ENCODE measurements around the gene N4BP2L2.
A peak's percentile ranks its signal among the peaks of the same experiment; 100 is the strongest.

Gene N4BP2L2

GRCh38 chr13:32530841-32531253 is 7.7 kb downstream of the N4BP2L2 start:
- peaks cover 9% of the 10 kb centered on the region for H3K4me1 ChIP-seq (ENCODE audit: control insufficient read depth, insufficient read depth, low read length)

GRCh38 chr13:32528358-32528757 is 10.2 kb downstream of the N4BP2L2 start:
- H3K4me1 ChIP-seq (ENCODE audit: control insufficient read depth, insufficient read depth, low read length): peaks cover 9% of the 10 kb centered on the region
- no peaks in the 10 kb centered on the region for H3K36me3 ChIP-seq (ENCODE audit: control insufficient read depth in 2 of 2, insufficient read depth in 2 of 2, low read length in 2 of 2)
- H3K9ac ChIP-seq (ENCODE audit: low read length in 2 of 2): no peak overlapping the region
- no peak overlapping the region for H3K27ac ChIP-seq (ENCODE audit: low read length)
- no peaks in the 10 kb centered on the region for H3K9me3 ChIP-seq (ENCODE audit: control insufficient read depth in 2 of 2, low read length in 2 of 2)
- H3K27me3 ChIP-seq (ENCODE audit: control insufficient read depth in 1 of 2, insufficient read depth in 2 of 2, low read length in 2 of 2): no peaks in the 10 kb centered on the region
- no peak overlapping the region for H3K4me3 ChIP-seq (ENCODE audit: low read length in 2 of 2)

More at GRCh38 chr13:32530841-32531253, 7.7 kb downstream of the N4BP2L2 start:
- H3K36me3 ChIP-seq (ENCODE audit: control insufficient read depth in 2 of 2, insufficient read depth in 2 of 2, low read length in 2 of 2): peaks cover 0 to 3% of the 10 kb centered on the region in 2 donors
- no peaks in the 10 kb centered on the region for H3K27me3 ChIP-seq (ENCODE audit: control insufficient read depth in 1 of 2, insufficient read depth in 2 of 2, low read length in 2 of 2)
- H3K9me3 ChIP-seq (ENCODE audit: control insufficient read depth in 2 of 2, low read length in 2 of 2): no peaks in the 10 kb centered on the region
- peak overlapping the region; percentile 10 to 15 for H3K4me3 ChIP-seq (ENCODE audit: low read length in 2 of 2)
- no peak overlapping the region for H3K27ac ChIP-seq (ENCODE audit: low read length)
- H3K9ac ChIP-seq (ENCODE audit: low read length in 2 of 2): no peak overlapping the region

GRCh38 chr13:32527151-32527550 is 11.4 kb downstream of the N4BP2L2 start:
- no peak overlapping the region for H3K27ac ChIP-seq (ENCODE audit: low read length)
- H3K4me1 ChIP-seq (ENCODE audit: control insufficient read depth, insufficient read depth, low read length): peaks cover 9% of the 10 kb centered on the region

GRCh38 chr13:32525766-32526165 is 12.8 kb downstream of the N4BP2L2 start:
- peaks cover under 1% of the 10 kb centered on the region for H3K4me1 ChIP-seq (ENCODE audit: control insufficient read depth, insufficient read depth, low read length)
- no peak overlapping the region for H3K4me3 ChIP-seq (ENCODE audit: low read length in 2 of 2)
- no peak overlapping the region for H3K9ac ChIP-seq (ENCODE audit: low read length in 2 of 2)
- H3K9me3 ChIP-seq (ENCODE audit: control insufficient read depth in 2 of 2, low read length in 2 of 2): no peaks in the 10 kb centered on the region
- H3K36me3 ChIP-seq (ENCODE audit: control insufficient read depth in 2 of 2, insufficient read depth in 2 of 2, low read length in 2 of 2): peaks cover 0 to 4% of the 10 kb centered on the region in 2 donors
- H3K27ac ChIP-seq (ENCODE audit: low read length): no peak overlapping the region
- H3K27me3 ChIP-seq (ENCODE audit: control insufficient read depth in 1 of 2, insufficient read depth in 2 of 2, low read length in 2 of 2): no peaks in the 10 kb centered on the region

More at GRCh38 chr13:32527151-32527550, 11.4 kb downstream of the N4BP2L2 start:
- Histone ChIP-seq H3K9ac (ENCODE audit: low read length in 2 of 2) (no peak overlapping the region), H3K4me3 (ENCODE audit: low read length in 2 of 2) (no peak overlapping the region), H3K9me3 (ENCODE audit: control insufficient read depth in 2 of 2, low read length in 2 of 2) (no peaks in the 10 kb centered on the region), H3K36me3 (ENCODE audit: control insufficient read depth in 2 of 2, insufficient read depth in 2 of 2, low read length in 2 of 2) (no peaks in the 10 kb centered on the region), H3K27me3 (ENCODE audit: control insufficient read depth in 1 of 2, insufficient read depth in 2 of 2, low read length in 2 of 2) (no peaks in the 10 kb centered on the region)

GRCh38 chr13:32515246-32515645 is 23.3 kb downstream of the N4BP2L2 start:
- Histone ChIP-seq H3K36me3 (ENCODE audit: control insufficient read depth in 2 of 2, insufficient read depth in 2 of 2, low read length in 2 of 2) (peaks cover 4 to 8% of the 10 kb centered on the region in 2 donors), H3K4me1 (ENCODE audit: control insufficient read depth, insufficient read depth, low read length) (no peaks in the 10 kb centered on the region), H3K9me3 (ENCODE audit: control insufficient read depth in 2 of 2, low read length in 2 of 2) (no peaks in the 10 kb centered on the region), H3K27ac (ENCODE audit: low read length) (no peak overlapping the region), H3K27me3 (ENCODE audit: control insufficient read depth in 1 of 2, insufficient read depth in 2 of 2, low read length in 2 of 2) (no peaks in the 10 kb centered on the region), H3K9ac (ENCODE audit: low read length in 2 of 2) (no peak overlapping the region), H3K4me3 (ENCODE audit: low read length in 2 of 2) (no peak overlapping the region)

- H3K36me3 ChIP-seq (ENCODE audit: control insufficient read depth in 2 of 2, insufficient read depth in 2 of 2, low read length in 2 of 2): peaks cover 2 to 6% of the 10 kb centered on the region in 2 donors
Observed at GRCh38 chr13:32511482-32511881, 27.1 kb downstream of the N4BP2L2 start.

GRCh38 chr13:32504876-32505275 is 33.7 kb downstream of the N4BP2L2 start:
- H3K4me3 ChIP-seq (ENCODE audit: low read length in 2 of 2): no peak overlapping the region
- H3K9me3 ChIP-seq (ENCODE audit: control insufficient read depth in 2 of 2, low read length in 2 of 2): no peaks in the 10 kb centered on the region
- H3K4me1 ChIP-seq (ENCODE audit: control insufficient read depth, insufficient read depth, low read length): no peaks in the 10 kb centered on the region
- H3K9ac ChIP-seq (ENCODE audit: low read length in 2 of 2): no peak overlapping the region
- no peaks in the 10 kb centered on the region for H3K27me3 ChIP-seq (ENCODE audit: control insufficient read depth in 1 of 2, insufficient read depth in 2 of 2, low read length in 2 of 2)
- peaks cover 2 to 18% of the 10 kb centered on the region in 2 donors for H3K36me3 ChIP-seq (ENCODE audit: control insufficient read depth in 2 of 2, insufficient read depth in 2 of 2, low read length in 2 of 2)
- H3K27ac ChIP-seq (ENCODE audit: low read length): no peak overlapping the region

More at GRCh38 chr13:32511482-32511881, 27.1 kb downstream of the N4BP2L2 start:
- Histone ChIP-seq H3K4me1 (ENCODE audit: control insufficient read depth, insufficient read depth, low read length) (no peaks in the 10 kb centered on the region), H3K27me3 (ENCODE audit: control insufficient read depth in 1 of 2, insufficient read depth in 2 of 2, low read length in 2 of 2) (no peaks in the 10 kb centered on the region), H3K9me3 (ENCODE audit: control insufficient read depth in 2 of 2, low read length in 2 of 2) (no peaks in the 10 kb centered on the region), H3K9ac (ENCODE audit: low read length in 2 of 2) (no peak overlapping the region), H3K27ac (ENCODE audit: low read length) (no peak overlapping the region), H3K4me3 (ENCODE audit: low read length in 2 of 2) (no peak overlapping the region)

GRCh38 chr13:32504263-32504662 is 34.3 kb downstream of the N4BP2L2 start:
- no peaks in the 10 kb centered on the region for H3K9me3 ChIP-seq (ENCODE audit: control insufficient read depth in 2 of 2, low read length in 2 of 2)
- no peaks in the 10 kb centered on the region for H3K4me1 ChIP-seq (ENCODE audit: control insufficient read depth, insufficient read depth, low read length)
- H3K9ac ChIP-seq (ENCODE audit: low read length in 2 of 2): no peak overlapping the region
- no peak overlapping the region for H3K4me3 ChIP-seq (ENCODE audit: low read length in 2 of 2)
- H3K36me3 ChIP-seq (ENCODE audit: control insufficient read depth in 2 of 2, insufficient read depth in 2 of 2, low read length in 2 of 2): peaks cover 2 to 18% of the 10 kb centered on the region in 2 donors
- H3K27ac ChIP-seq (ENCODE audit: low read length): no peak overlapping the region
- no peaks in the 10 kb centered on the region for H3K27me3 ChIP-seq (ENCODE audit: control insufficient read depth in 1 of 2, insufficient read depth in 2 of 2, low read length in 2 of 2)

- Histone ChIP-seq H3K9me3 (ENCODE audit: control insufficient read depth in 2 of 2, low read length in 2 of 2) (no peaks in the 10 kb centered on the region), H3K27ac (ENCODE audit: low read length) (no peak overlapping the region), H3K4me1 (ENCODE audit: control insufficient read depth, insufficient read depth, low read length) (no peaks in the 10 kb centered on the region), H3K4me3 (ENCODE audit: low read length in 2 of 2) (no peak overlapping the region), H3K9ac (ENCODE audit: low read length in 2 of 2) (no peak overlapping the region), H3K36me3 (ENCODE audit: control insufficient read depth in 2 of 2, insufficient read depth in 2 of 2, low read length in 2 of 2) (peaks cover 2 to 13% of the 10 kb centered on the region in 2 donors), H3K27me3 (ENCODE audit: control insufficient read depth in 1 of 2, insufficient read depth in 2 of 2, low read length in 2 of 2) (no peaks in the 10 kb centered on the region)
Observed at GRCh38 chr13:32503727-32504126, 34.9 kb downstream of the N4BP2L2 start.

GRCh38 chr13:32501064-32501463 is 37.5 kb downstream of the N4BP2L2 start:
- Histone ChIP-seq H3K4me1 (ENCODE audit: control insufficient read depth, insufficient read depth, low read length) (no peaks in the 10 kb centered on the region), H3K9me3 (ENCODE audit: control insufficient read depth in 2 of 2, low read length in 2 of 2) (no peaks in the 10 kb centered on the region), H3K27ac (ENCODE audit: low read length) (no peak overlapping the region), H3K27me3 (ENCODE audit: control insufficient read depth in 1 of 2, insufficient read depth in 2 of 2, low read length in 2 of 2) (no peaks in the 10 kb centered on the region), H3K9ac (ENCODE audit: low read length in 2 of 2) (no peak overlapping the region), H3K36me3 (ENCODE audit: control insufficient read depth in 2 of 2, insufficient read depth in 2 of 2, low read length in 2 of 2) (peaks cover 2 to 10% of the 10 kb centered on the region in 2 donors), H3K4me3 (ENCODE audit: low read length in 2 of 2) (no peak overlapping the region)

- no peaks in the 10 kb centered on the region for H3K4me1 ChIP-seq (ENCODE audit: control insufficient read depth, insufficient read depth, low read length)
- H3K27ac ChIP-seq (ENCODE audit: low read length): no peak overlapping the region
- no peaks in the 10 kb centered on the region for H3K9me3 ChIP-seq (ENCODE audit: control insufficient read depth in 2 of 2, low read length in 2 of 2)
- H3K4me3 ChIP-seq (ENCODE audit: low read length in 2 of 2): no peak overlapping the region
- no peak overlapping the region for H3K9ac ChIP-seq (ENCODE audit: low read length in 2 of 2)
- peaks cover 0 to under 1% of the 10 kb centered on the region in 2 donors for H3K36me3 ChIP-seq (ENCODE audit: control insufficient read depth in 2 of 2, insufficient read depth in 2 of 2, low read length in 2 of 2)
- H3K27me3 ChIP-seq (ENCODE audit: control insufficient read depth in 1 of 2, insufficient read depth in 2 of 2, low read length in 2 of 2): no peaks in the 10 kb centered on the region
Observed at GRCh38 chr13:32499538-32500210, 38.9 kb downstream of the N4BP2L2 start.
